Neural cell (in vitro differentiated cells): Measurements from ENCODE around the gene KCNE3. TPM values are rescaled to one million over a fixed set of nuclear protein-coding genes. Genes with fewer than 3 reads are reported as not detected.

Experiments used
- H2AFZ ChIP-seq: fragments of 200-600, 300-800 bp; sonication (generic), shearing (Covaris generic); 2 replicates; pipeline ENCODE4 v1.6.0; 2014; ENCODE audit warnings: low read depth, mild to moderate bottlenecking, antibody characterized with exemption, low read length, moderate library complexity
- H3F3A ChIP-seq: fragments of 200-600 bp; shearing (Covaris generic); 2 replicates; pipeline ENCODE4 v1.6.1; 2016; ENCODE audit warnings: mild to moderate bottlenecking, moderate library complexity, mixed read lengths, antibody characterized with exemption, low read length; ENCODE audit not compliant: insufficient read depth, poor library complexity, severe bottlenecking
- H3K27ac ChIP-seq: fragments of 200-600, 300-800 bp; sonication (generic), shearing (Covaris generic); 2 replicates; pipeline ENCODE4 v1.5.1; 2014; ENCODE audit warnings: mild to moderate bottlenecking, low read length, moderate library complexity
- H3K27me3 ChIP-seq: fragments of 300-800, 200-600 bp; sonication (generic), shearing (Covaris generic); 2 replicates; pipeline ENCODE4 v1.6.0; 2014; ENCODE audit warnings: mild to moderate bottlenecking, low read depth, low read length, moderate library complexity; ENCODE audit not compliant: insufficient read depth
- H3K36me3 ChIP-seq: fragments of 300-800, 200-600 bp; sonication (generic), shearing (Covaris generic); 2 replicates; pipeline ENCODE4 v1.5.1; 2014; ENCODE audit warnings: mild to moderate bottlenecking, antibody characterized with exemption, low read length, moderate library complexity; ENCODE audit not compliant: insufficient read depth
- H3K4me2 ChIP-seq: fragments of 300-800, 200-600 bp; sonication (generic), shearing (Covaris generic); 2 replicates; pipeline ENCODE4 v1.6.0; 2014; ENCODE audit warnings: mild to moderate bottlenecking, low read length
- H3K4me3 ChIP-seq: fragments of 300-800, 200-600 bp; sonication (generic), shearing (Covaris generic); 2 replicates; pipeline ENCODE4 v1.5.1; 2014; ENCODE audit warnings: mild to moderate bottlenecking, low read length, moderate library complexity
- H3K79me2 ChIP-seq: fragments of 200-600 bp; shearing (Covaris generic); replicated peaks from 2 replicates; pipeline ENCODE4 v1.6.0; 2014; ENCODE audit warnings: mild to moderate bottlenecking, low read length, moderate library complexity; ENCODE audit not compliant: insufficient read depth
- H3K9ac ChIP-seq: fragments of 300-800, 200-600 bp; sonication (generic), shearing (Covaris generic); 2 replicates; pipeline ENCODE4 v1.6.1; 2016; ENCODE audit warnings: mild to moderate bottlenecking, low read length, mixed read lengths
- H3K9me2 ChIP-seq: fragments of 200-600 bp; shearing (Covaris generic); 2 replicates; pipeline ENCODE4 v1.6.1; 2016; ENCODE audit warnings: mild to moderate bottlenecking, low read length, mixed read lengths; ENCODE audit not compliant: insufficient read depth
- H3K9me3 ChIP-seq: fragments of 200-600, 300-800 bp; sonication (generic), shearing (Covaris generic); 2 replicates; pipeline ENCODE4 v1.6.1; 2016; ENCODE audit warnings: mild to moderate bottlenecking, mixed run types, low read length, moderate library complexity, mixed read lengths
- H4K20me1 ChIP-seq: fragments of 200-600 bp; shearing (Covaris generic); 2 replicates; pipeline ENCODE4 v1.6.1; 2016; ENCODE audit warnings: mild to moderate bottlenecking, mixed run types; ENCODE audit not compliant: insufficient read depth
- CTCF ChIP-seq: fragments of 450-650 bp; IDR thresholded peaks from 2 replicates; pipeline ENCODE4 v1.5.1; 2014; ENCODE audit warnings: antibody characterized with exemption, mild to moderate bottlenecking, moderate library complexity; ENCODE audit not compliant: poor library complexity, severe bottlenecking
- EP300 ChIP-seq: fragments of 450-650 bp; conservative IDR thresholded peaks from 2 replicates; pipeline ENCODE4 v1.6.1; 2014; ENCODE audit warnings: antibody characterized with exemption, mild to moderate bottlenecking, moderate library complexity; ENCODE audit not compliant: poor library complexity, severe bottlenecking
- EZH2 ChIP-seq: fragments of 200-600, 300-800 bp; shearing (Covaris generic), sonication (generic); IDR thresholded peaks from 2 replicates; pipeline ENCODE4 v1.6.1; 2014; ENCODE audit warnings: antibody characterized with exemption, low read length, borderline replicate concordance, mild to moderate bottlenecking; ENCODE audit not compliant: insufficient read depth, poor library complexity, severe bottlenecking
- MXI1 ChIP-seq: fragments of 450-650 bp; conservative IDR thresholded peaks from 2 replicates; pipeline ENCODE4 v1.6.1; 2014; ENCODE audit warnings: antibody characterized with exemption, mild to moderate bottlenecking; ENCODE audit not compliant: poor library complexity, severe bottlenecking
- POLR2AphosphoS5 ChIP-seq: IDR thresholded peaks from 2 replicates; pipeline ENCODE4 v1.6.1; 2012
- RAD21 ChIP-seq: fragments of 450-650 bp; conservative IDR thresholded peaks from 2 replicates; pipeline ENCODE4 v1.6.1; 2014; ENCODE audit warnings: antibody characterized with exemption, mild to moderate bottlenecking, moderate library complexity
- REST ChIP-seq: IDR thresholded peaks from 2 replicates; pipeline ENCODE4 v1.6.1; 2012; ENCODE audit warnings: borderline replicate concordance
- SMC3 ChIP-seq: fragments of 450-650 bp; conservative IDR thresholded peaks from 2 replicates; pipeline ENCODE4 v1.6.1; 2014; ENCODE audit warnings: antibody characterized with exemption, mild to moderate bottlenecking, moderate library complexity; ENCODE audit not compliant: poor library complexity
- TAF1 ChIP-seq: IDR thresholded peaks from 2 replicates; pipeline ENCODE4 v1.6.1; 2012; ENCODE audit warnings: low read depth
- polyA plus RNA-seq: library from polyadenylated mRNA; depleted of rRNA; stranded (reverse); fragments of >200 nt; gene quantifications from 2 replicates; pipeline ENCODE4 v1.2.3, GENCODE V29; 2014

Gene KCNE3
- polyA plus RNA-seq, 1 donor from 2014 or later: not detected

- H3F3A ChIP-seq: no peaks in the 10 kb centered on the region
- H3K27me3 ChIP-seq: no peaks in the 10 kb centered on the region
- no peak overlapping the region for H3K9ac ChIP-seq
Measured at GRCh38 chr11:74412321-74412720, 55.0 kb downstream of the KCNE3 start.

GRCh38 chr11:74409633-74410032, 57.7 kb downstream of the KCNE3 start:
- Histone ChIP-seq H3K27ac (no peak overlapping the region), H2AFZ (no peak overlapping the region), H4K20me1 (no peaks in the 10 kb centered on the region), H3K36me3 (no peaks in the 10 kb centered on the region), H3K9me2 (no peaks in the 10 kb centered on the region), H3K4me3 (no peak overlapping the region), H3K9me3 (no peaks in the 10 kb centered on the region), H3K9ac (no peak overlapping the region), H3K27me3 (no peaks in the 10 kb centered on the region), H3K79me2 (no peaks in the 10 kb centered on the region), H3F3A (no peaks in the 10 kb centered on the region), H3K4me2 (no peak overlapping the region)
- no peak for TF ChIP-seq CTCF
- TF ChIP-seq REST: no peak
- TF ChIP-seq EZH2: no peak
- no peak for TF ChIP-seq RAD21
- no peak for TF ChIP-seq POLR2AphosphoS5

More at GRCh38 chr11:74412321-74412720, 55.0 kb downstream of the KCNE3 start:
- H4K20me1 ChIP-seq: no peaks in the 10 kb centered on the region
- H3K36me3 ChIP-seq: no peaks in the 10 kb centered on the region
- H2AFZ ChIP-seq: no peak overlapping the region
- no peak overlapping the region for H3K4me2 ChIP-seq
- H3K79me2 ChIP-seq: no peaks in the 10 kb centered on the region
- no peak overlapping the region for H3K27ac ChIP-seq
- H3K9me3 ChIP-seq: no peaks in the 10 kb centered on the region
- H3K4me3 ChIP-seq: no peak overlapping the region
- H3K9me2 ChIP-seq: no peaks in the 10 kb centered on the region
- TF ChIP-seq CTCF (no peak), EZH2 (no peak), MXI1 (no peak), SMC3 (no peak), TAF1 (no peak), EP300 (no peak), REST (no peak), RAD21 (no peak), POLR2AphosphoS5 (no peak)
